Measurements from ENCODE around the gene KIAA1958.

Gene KIAA1958

DNA sequence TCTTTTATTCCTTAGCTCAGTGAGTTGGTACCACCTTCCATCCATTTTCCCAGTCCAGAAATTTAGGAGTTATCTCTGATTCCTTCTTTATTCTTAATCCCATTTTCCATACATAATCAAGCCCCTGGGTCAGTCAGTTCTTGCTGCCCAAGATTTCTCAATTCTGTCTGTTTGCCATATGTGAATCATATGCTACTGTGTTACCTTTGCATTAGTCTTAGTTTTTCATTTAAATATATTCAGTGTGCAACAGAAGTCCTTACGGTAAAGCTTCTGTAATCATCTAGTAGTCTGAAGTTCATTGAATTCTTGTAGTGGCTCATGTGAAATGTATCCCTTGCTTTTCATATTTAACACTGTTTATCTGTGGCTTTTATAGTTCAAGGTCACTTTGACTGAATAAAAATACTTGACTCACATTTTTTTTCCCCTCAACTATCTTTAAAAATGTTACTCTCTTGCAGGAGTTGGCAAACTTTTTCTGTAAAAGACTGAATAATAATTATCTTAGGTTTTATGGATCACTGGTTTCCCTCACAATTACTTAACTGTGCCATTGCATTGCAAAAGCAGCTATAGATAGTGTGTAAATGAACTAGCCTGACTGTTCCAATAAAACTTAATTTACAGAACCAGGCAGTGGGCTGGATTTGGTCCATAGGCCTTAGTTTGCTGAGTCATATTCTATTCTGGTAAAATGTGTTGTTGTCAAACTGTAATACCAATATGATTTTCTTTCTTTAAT lies 6.9 kb downstream of the KIAA1958 start:
- Histone ChIP-seq H3K9me3 (ENCODE audit: control insufficient read depth, low read length) (no peaks in the 10 kb centered on the region), H3K4me1 (ENCODE audit: control insufficient read depth, insufficient read depth, low read length) (no peaks in the 10 kb centered on the region), H3K4me3 (ENCODE audit: low read length) (no peak overlapping the region), H3K36me3 (ENCODE audit: control insufficient read depth, insufficient read depth, low read length) (peaks cover 4% of the 10 kb centered on the region), H3K9ac (ENCODE audit: low read length) (no peak overlapping the region), H3K27me3 (ENCODE audit: control insufficient read depth, insufficient read depth, low read length) (no peaks in the 10 kb centered on the region)

- Histone ChIP-seq H3K27me3 (ENCODE audit: control insufficient read depth, insufficient read depth, low read length) (no peaks in the 10 kb centered on the region), H3K9me3 (ENCODE audit: control insufficient read depth, low read length) (no peaks in the 10 kb centered on the region), H3K36me3 (ENCODE audit: control insufficient read depth, insufficient read depth, low read length) (peaks cover 4% of the 10 kb centered on the region), H3K4me3 (ENCODE audit: low read length) (no peak overlapping the region), H3K4me1 (ENCODE audit: control insufficient read depth, insufficient read depth, low read length) (no peaks in the 10 kb centered on the region), H3K9ac (ENCODE audit: low read length) (no peak overlapping the region)
Measured at GRCh38 chr9:112494153-112494552, 7.5 kb downstream of the KIAA1958 start.

- Histone ChIP-seq H3K4me1 (ENCODE audit: control insufficient read depth, insufficient read depth, low read length) (no peaks in the 10 kb centered on the region), H3K36me3 (ENCODE audit: control insufficient read depth, insufficient read depth, low read length) (peaks cover 4% of the 10 kb centered on the region), H3K9ac (ENCODE audit: low read length) (no peak overlapping the region), H3K4me3 (ENCODE audit: low read length) (no peak overlapping the region), H3K27me3 (ENCODE audit: control insufficient read depth, insufficient read depth, low read length) (no peaks in the 10 kb centered on the region), H3K9me3 (ENCODE audit: control insufficient read depth, low read length) (no peaks in the 10 kb centered on the region)
Measured at GRCh38 chr9:112495614-112496013, 9.0 kb downstream of the KIAA1958 start.

- peaks cover 4% of the 10 kb centered on the region for H3K36me3 ChIP-seq (ENCODE audit: control insufficient read depth, insufficient read depth, low read length)
- H3K4me3 ChIP-seq (ENCODE audit: low read length): no peak overlapping the region
- no peaks in the 10 kb centered on the region for H3K27me3 ChIP-seq (ENCODE audit: control insufficient read depth, insufficient read depth, low read length)
- no peak overlapping the region for H3K9ac ChIP-seq (ENCODE audit: low read length)
- no peaks in the 10 kb centered on the region for H3K9me3 ChIP-seq (ENCODE audit: control insufficient read depth, low read length)
- H3K4me1 ChIP-seq (ENCODE audit: control insufficient read depth, insufficient read depth, low read length): no peaks in the 10 kb centered on the region
Measured at GRCh38 chr9:112496074-112496722, 9.6 kb downstream of the KIAA1958 start.

DNA sequence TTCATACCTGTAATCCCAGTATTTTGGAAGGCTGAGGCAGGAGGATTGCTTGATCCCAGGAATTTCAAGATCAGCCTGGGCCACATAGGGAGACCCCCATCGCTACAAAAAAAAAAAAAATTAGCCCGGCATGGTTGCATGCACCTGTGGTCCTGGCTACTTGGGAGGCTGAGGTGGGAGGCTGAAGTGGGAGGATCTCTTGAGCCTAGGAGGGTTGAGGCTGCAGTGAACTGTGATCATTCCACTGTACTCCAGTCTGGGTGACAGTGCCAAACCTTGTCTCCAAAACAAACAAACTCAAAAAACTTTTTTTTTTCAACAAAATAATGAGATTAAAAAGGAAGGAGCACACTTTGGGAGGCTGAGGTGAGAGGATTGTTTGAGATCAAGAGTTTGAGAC lies 14.2 kb downstream of the KIAA1958 start:
- Histone ChIP-seq H3K9ac (ENCODE audit: low read length) (no peak overlapping the region), H3K4me1 (ENCODE audit: control insufficient read depth, insufficient read depth, low read length) (no peaks in the 10 kb centered on the region), H3K27me3 (ENCODE audit: control insufficient read depth, insufficient read depth, low read length) (no peaks in the 10 kb centered on the region), H3K9me3 (ENCODE audit: control insufficient read depth, low read length) (no peaks in the 10 kb centered on the region), H3K4me3 (ENCODE audit: low read length) (no peak overlapping the region), H3K36me3 (ENCODE audit: control insufficient read depth, insufficient read depth, low read length) (no peaks in the 10 kb centered on the region)

GRCh38 chr9:112501287-112501686 lies 14.7 kb downstream of the KIAA1958 start:
- Histone ChIP-seq H3K9ac (ENCODE audit: low read length) (no peak overlapping the region), H3K4me3 (ENCODE audit: low read length) (no peak overlapping the region), H3K27me3 (ENCODE audit: control insufficient read depth, insufficient read depth, low read length) (no peaks in the 10 kb centered on the region), H3K9me3 (ENCODE audit: control insufficient read depth, low read length) (no peaks in the 10 kb centered on the region), H3K4me1 (ENCODE audit: control insufficient read depth, insufficient read depth, low read length) (no peaks in the 10 kb centered on the region), H3K36me3 (ENCODE audit: control insufficient read depth, insufficient read depth, low read length) (no peaks in the 10 kb centered on the region)

- Histone ChIP-seq H3K4me1 (ENCODE audit: control insufficient read depth, insufficient read depth, low read length) (no peaks in the 10 kb centered on the region), H3K9ac (ENCODE audit: low read length) (no peak overlapping the region)
Measured at GRCh38 chr9:112502175-112502946, 15.7 kb downstream of the KIAA1958 start.

DNA sequence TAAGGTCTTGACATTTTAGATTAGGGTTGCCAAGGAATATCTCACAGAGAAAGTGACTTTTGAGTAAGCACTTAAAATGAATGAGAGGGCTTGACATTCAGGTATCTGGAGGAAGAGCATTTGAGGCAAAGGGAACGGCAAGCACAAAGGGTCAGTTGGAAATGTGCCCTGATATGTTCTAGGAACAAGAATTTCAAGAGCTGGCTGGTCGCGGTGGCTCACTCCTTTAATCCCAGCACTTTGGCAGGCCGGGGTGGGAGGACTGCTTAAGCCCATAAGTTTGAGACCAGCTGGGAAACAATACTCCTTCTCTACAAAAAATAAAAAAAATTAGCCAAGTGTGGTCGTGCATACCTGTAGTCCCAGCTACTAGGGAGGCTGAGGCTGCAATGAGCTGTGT lies 16.5 kb downstream of the KIAA1958 start:
- H3K27me3 ChIP-seq (ENCODE audit: control insufficient read depth, insufficient read depth, low read length): no peaks in the 10 kb centered on the region
- no peaks in the 10 kb centered on the region for H3K36me3 ChIP-seq (ENCODE audit: control insufficient read depth, insufficient read depth, low read length)
- no peak overlapping the region for H3K9ac ChIP-seq (ENCODE audit: low read length)
- H3K9me3 ChIP-seq (ENCODE audit: control insufficient read depth, low read length): no peaks in the 10 kb centered on the region
- no peak overlapping the region for H3K4me3 ChIP-seq (ENCODE audit: low read length)
- H3K4me1 ChIP-seq (ENCODE audit: control insufficient read depth, insufficient read depth, low read length): no peaks in the 10 kb centered on the region

More at GRCh38 chr9:112502175-112502946, 15.7 kb downstream of the KIAA1958 start:
- Histone ChIP-seq H3K36me3 (ENCODE audit: control insufficient read depth, insufficient read depth, low read length) (no peaks in the 10 kb centered on the region), H3K27me3 (ENCODE audit: control insufficient read depth, insufficient read depth, low read length) (no peaks in the 10 kb centered on the region), H3K9me3 (ENCODE audit: control insufficient read depth, low read length) (no peaks in the 10 kb centered on the region), H3K4me3 (ENCODE audit: low read length) (no peak overlapping the region)

- H3K4me1 ChIP-seq (ENCODE audit: control insufficient read depth, insufficient read depth, low read length): no peaks in the 10 kb centered on the region
- no peaks in the 10 kb centered on the region for H3K36me3 ChIP-seq (ENCODE audit: control insufficient read depth, insufficient read depth, low read length)
- H3K9ac ChIP-seq (ENCODE audit: low read length): no peak overlapping the region
- H3K27me3 ChIP-seq (ENCODE audit: control insufficient read depth, insufficient read depth, low read length): no peaks in the 10 kb centered on the region
- H3K4me3 ChIP-seq (ENCODE audit: low read length): no peak overlapping the region
- H3K9me3 ChIP-seq (ENCODE audit: control insufficient read depth, low read length): no peaks in the 10 kb centered on the region
Measured at GRCh38 chr9:112505086-112505485, 18.5 kb downstream of the KIAA1958 start.

DNA sequence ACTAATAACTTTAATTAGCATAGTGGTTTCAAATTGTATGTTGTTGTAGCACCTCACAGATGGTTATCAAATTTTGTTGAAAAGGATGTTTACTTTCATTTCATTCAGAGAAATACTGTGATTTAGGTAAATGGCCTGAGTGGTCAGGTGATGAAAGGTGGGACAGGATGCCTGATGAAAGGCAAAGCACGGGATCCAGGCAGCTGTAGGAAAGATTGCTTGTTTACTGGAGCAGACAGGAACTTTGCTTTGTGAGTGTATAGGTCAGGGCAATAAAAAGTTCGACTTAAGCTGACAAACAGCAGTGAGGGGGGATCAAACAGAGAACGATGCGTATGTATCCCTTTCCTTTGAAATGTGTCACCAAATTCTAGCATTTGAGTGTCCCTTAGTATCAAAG lies 19.0 kb downstream of the KIAA1958 start:
- H3K9ac ChIP-seq (ENCODE audit: low read length): no peak overlapping the region
- no peaks in the 10 kb centered on the region for H3K4me1 ChIP-seq (ENCODE audit: control insufficient read depth, insufficient read depth, low read length)
- H3K4me3 ChIP-seq (ENCODE audit: low read length): no peak overlapping the region
- no peaks in the 10 kb centered on the region for H3K9me3 ChIP-seq (ENCODE audit: control insufficient read depth, low read length)
- H3K27me3 ChIP-seq (ENCODE audit: control insufficient read depth, insufficient read depth, low read length): no peaks in the 10 kb centered on the region
- H3K36me3 ChIP-seq (ENCODE audit: control insufficient read depth, insufficient read depth, low read length): no peaks in the 10 kb centered on the region

GRCh38 chr9:112506571-112506970 lies 19.9 kb downstream of the KIAA1958 start:
- H3K27me3 ChIP-seq (ENCODE audit: control insufficient read depth, insufficient read depth, low read length): no peaks in the 10 kb centered on the region
- no peak overlapping the region for H3K4me3 ChIP-seq (ENCODE audit: low read length)
- no peaks in the 10 kb centered on the region for H3K9me3 ChIP-seq (ENCODE audit: control insufficient read depth, low read length)
- no peak overlapping the region for H3K9ac ChIP-seq (ENCODE audit: low read length)
- H3K4me1 ChIP-seq (ENCODE audit: control insufficient read depth, insufficient read depth, low read length): no peaks in the 10 kb centered on the region
- no peaks in the 10 kb centered on the region for H3K36me3 ChIP-seq (ENCODE audit: control insufficient read depth, insufficient read depth, low read length)

GRCh38 chr9:112507001-112507680 lies 20.5 kb downstream of the KIAA1958 start:
- H3K9ac ChIP-seq (ENCODE audit: low read length): no peak overlapping the region
- H3K4me1 ChIP-seq (ENCODE audit: control insufficient read depth, insufficient read depth, low read length): no peaks in the 10 kb centered on the region
- no peaks in the 10 kb centered on the region for H3K36me3 ChIP-seq (ENCODE audit: control insufficient read depth, insufficient read depth, low read length)
- no peaks in the 10 kb centered on the region for H3K9me3 ChIP-seq (ENCODE audit: control insufficient read depth, low read length)
- H3K4me3 ChIP-seq (ENCODE audit: low read length): no peak overlapping the region
- H3K27me3 ChIP-seq (ENCODE audit: control insufficient read depth, insufficient read depth, low read length): no peaks in the 10 kb centered on the region
